Activated CD8-positive, alpha-beta memory T cell treated with anti-CD3 and anti-CD28 coated beads for 1 hour (primary cell): Measurements from ENCODE around the gene RERE.
"Not testable (repeated sequence)": the region's sequence is repeated elsewhere in the genome, so short reads cannot be mapped to it uniquely, and the experiment has no call there.

Source experiments
- DNase-seq, 2 donors: peaks; one replicate each; pipeline ENCODE4 v3.0.0-alpha.2; 2020; ENCODE audit warnings: low read depth in 1 of 2; ENCODE audit errors: extremely low read depth in 1 of 2

Gene RERE

DNA sequence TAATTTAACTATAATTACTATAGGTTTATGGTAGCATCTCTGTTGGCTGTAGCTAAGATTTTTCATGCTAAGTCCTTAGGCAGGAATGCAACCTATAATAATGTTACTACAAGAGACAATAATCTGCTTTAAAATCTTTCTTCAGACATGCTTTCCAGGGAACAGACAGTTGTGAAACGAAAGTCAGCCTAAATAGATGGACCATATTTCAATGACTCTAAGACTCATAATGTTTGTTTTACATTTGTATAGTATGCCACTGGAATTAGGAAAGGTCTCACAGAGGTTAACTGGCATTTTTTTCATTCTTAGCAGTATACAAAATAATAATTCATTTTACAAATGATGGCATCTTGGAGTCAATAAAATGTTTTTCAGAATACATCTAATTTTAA is 8.1 kb downstream of the RERE start:
- no peak for DNase-seq

DNA sequence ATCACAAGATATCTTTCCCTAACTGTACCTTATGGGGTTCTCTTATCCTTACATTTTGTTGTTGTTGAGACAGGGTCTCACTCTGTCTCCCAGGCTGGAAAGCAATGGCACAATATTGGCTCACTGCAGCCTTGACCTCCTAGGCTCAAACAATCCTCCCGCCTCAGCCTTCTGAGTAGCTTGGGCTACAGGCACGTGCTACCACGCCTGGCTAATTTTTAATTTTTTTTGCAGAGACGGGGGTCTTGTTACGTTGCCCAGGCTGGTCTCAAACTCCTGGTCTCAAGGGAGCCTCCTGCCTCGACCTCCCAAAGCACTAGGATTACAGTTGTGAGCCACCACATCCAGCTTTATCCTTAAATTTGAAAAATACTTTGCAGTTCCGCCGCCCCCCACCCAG is 10.4 kb downstream of the RERE start:
- no peak for DNase-seq

- no peak for DNase-seq
Observed at GRCh38 chr1:8800416-8800815, 17.0 kb downstream of the RERE start.

DNA sequence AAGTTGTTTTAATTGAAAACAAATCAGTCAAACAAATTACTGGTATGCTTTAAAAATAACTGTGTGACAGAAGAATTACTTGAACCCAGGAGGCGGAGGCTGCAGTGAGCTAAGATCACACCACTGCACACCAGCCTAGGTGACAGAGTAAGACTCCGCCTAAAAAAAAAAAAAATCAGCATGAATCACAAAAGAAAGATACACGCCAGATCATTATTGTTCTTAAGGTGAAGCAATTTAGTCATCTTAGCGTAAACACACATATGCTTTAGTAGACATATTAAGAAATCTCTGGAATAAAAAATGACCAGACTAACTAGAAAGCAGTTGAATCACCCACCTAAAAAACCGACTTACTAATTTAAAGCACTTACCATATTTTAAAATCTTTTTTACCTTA is 20.2 kb downstream of the RERE start:
- no peak for DNase-seq

DNA sequence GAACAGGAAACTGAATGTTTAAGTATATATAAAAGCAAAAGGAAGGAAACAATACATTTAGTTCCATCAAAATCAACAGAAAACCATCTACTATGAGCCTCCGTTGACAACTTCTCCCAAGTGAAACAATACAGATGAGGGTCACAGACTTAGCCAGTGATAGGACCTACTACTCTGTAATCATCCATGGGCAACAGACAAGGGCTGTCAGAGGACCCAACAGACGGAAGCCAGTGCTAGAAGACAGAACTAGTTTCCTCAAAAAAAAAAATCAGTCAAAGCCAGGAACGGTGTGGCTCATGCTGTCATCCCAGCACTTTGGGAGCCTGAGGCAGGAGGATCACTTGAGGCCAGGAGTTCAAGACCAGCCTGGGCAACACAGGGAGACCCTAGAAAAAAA is 20.6 kb downstream of the RERE start:
- DNase-seq: no peak

DNA sequence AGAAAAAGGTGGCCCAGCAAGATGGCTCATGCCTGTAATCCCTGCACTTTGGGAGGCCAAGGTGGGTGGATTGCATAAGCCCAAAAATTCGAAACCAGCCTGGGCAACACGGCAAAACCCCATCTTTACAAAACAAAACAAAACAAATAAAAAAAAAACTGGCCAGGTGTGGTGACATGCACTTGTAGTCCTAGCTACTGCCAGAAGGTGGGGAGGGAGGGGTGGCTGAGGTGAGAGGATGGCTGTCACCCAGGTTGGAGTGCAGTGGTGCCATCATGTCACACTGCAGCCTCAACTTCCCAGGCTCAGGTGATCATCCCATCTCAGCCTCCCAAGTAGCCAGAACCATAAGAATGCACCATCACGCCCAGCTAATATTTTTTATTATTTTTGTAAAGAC is 22.8 kb downstream of the RERE start:
- DNase-seq: no peak

DNA sequence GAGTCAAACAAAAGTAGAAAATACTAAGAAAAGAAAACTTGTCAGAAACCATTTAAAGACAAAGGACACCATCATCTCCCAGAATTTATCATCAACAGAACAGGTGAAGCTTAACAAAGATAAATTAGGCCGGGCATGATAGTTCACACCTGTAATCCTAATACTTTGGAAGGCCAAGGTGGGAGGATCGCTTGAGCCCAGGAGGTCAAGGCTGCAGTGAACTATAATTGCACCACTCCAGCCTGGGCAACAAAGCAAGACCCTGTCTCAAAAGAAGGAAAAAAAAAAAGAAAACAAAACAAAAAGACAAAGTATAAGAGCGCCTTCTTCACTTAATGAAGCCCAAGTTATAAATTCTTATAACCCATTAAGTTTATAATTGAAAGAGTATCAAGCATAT is 25.6 kb downstream of the RERE start:
- no peak for DNase-seq

DNA sequence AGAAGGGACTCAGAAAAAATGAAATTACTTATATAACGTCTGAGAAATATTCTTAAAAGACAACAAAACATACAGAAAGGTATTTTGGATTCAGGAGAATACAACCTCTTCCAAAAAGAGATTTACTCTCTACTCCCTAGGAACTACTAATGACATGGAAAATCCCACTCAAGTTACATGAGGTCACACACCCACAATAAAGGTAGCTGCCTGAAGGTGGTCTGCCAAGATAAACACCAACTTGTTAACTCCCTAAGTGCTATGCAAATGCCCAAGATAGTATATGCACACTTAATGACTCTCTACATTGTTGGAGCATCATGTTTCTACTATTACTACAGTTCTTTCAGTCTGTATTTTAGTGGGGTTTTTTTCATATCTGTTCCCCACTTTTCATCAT is 26.5 kb downstream of the RERE start:
- DNase-seq: no peak

DNA sequence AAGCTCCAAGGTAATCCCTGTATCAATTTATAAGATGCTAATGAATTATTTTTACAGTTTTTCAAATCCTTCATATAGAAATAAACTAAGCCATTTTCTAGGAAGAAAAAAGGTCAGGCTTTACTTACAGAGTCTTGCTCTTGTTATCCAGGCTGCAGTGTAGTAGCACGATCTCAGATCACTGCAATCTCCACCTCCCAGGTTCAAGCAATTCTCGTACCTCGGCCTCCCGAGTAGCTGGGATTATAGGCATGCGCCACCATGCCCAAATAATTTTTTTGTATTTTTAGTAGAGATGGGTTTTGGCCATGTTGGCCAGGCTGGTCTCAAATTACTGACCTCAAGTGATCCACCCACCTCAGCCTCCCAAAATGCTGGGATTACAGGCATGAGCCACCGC is 27.0 kb downstream of the RERE start:
- DNase-seq: no peak

DNA sequence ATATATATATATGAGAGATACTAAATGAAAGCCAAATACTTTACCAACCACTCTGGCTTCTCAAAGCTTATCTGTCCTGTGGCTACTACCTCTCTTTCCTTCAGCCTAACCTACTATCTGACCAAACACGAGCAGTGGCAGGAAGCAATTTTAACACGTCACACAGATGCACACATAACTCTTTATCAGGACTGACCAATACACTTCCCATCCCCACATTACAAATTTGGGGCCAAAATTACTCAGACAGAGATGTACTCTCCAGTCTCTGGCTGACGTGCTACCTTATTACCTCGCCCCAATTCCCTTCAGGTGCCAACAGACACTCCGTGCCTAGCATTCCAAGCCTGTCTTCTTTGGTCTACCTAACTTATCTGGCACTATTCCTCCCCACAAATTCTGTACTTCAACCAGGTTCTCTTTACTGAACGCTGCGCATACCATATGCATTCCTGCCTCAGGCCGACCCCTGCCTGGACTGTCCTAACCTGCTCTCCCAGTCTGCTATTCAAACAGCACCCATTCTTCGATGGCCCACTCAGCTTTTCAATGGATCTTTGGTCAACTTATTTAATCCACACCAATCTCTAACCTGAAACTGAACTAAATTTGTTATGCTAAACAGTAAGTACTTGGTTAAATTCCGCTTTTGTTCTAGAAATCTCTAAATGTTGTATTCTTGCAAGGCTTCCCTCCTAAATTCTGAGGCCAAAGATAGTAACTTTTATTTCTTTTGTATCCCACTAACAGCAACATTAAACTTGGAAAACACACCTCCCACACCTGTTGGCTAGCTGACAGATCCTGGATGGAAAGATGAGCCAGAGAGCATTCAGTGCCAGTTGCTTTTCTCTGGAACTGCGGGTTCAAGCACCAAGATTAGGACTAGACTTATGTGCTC is 27.9 kb downstream of the RERE start:
- DNase-seq: no peak

DNA sequence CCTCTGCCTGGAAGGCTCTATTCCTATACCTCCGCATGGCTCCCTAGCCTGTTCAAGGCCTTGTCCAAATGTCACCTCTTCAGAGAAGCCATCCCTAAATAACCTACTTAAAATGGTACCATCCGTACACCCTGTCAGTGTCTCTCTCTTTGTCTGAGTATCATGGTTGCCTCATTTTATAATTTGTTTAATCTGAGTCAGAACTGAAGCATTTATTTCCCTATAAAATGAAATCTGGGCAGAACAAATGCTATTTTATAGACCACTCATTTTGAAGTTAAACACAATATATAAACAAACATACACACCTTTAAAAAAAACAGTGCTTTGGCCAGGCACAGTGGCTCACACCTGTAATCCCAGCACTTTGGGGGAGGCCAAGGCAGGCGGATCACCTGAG is 30.2 kb downstream of the RERE start:
- DNase-seq: no peak

DNA sequence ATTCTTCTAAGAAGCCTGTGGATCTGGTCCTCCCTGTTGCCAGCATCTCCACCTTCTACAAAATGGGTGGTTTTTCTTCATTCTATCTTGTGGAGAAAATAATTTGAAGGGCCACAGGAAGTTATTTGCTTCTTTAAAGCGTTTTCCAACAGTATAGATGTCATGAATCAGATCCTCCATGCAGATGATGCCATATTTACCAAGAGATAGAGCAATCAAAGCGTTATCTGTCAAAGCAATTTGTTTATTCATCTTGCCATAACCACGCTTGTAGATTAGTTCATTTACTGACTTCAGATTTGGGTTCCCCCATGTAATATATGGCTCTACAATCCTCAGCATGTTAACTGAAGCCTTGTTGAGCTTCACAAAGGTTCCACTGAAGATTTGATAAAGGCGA is 31.2 kb downstream of the RERE start:
- not testable (repeated sequence) for DNase-seq

DNA sequence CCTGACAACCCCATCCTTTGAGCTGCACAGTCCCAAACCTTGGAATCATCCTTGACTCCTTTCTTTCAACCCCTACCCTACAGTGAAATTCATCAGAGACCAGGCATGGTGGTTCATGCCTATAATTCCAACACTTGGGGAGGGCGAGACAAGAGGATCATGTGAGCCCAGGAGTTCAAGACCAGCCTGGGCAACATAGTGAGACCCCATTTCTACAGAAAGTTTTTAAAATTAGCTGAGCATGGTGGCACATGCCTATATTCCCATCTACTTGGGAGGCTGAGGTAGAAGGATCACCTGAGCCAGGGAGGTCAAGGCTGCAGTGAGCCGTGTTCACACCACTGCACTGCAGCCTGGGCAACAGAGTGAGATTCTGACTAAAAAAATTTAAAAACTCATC is 34.5 kb downstream of the RERE start:
- DNase-seq: no peak

DNA sequence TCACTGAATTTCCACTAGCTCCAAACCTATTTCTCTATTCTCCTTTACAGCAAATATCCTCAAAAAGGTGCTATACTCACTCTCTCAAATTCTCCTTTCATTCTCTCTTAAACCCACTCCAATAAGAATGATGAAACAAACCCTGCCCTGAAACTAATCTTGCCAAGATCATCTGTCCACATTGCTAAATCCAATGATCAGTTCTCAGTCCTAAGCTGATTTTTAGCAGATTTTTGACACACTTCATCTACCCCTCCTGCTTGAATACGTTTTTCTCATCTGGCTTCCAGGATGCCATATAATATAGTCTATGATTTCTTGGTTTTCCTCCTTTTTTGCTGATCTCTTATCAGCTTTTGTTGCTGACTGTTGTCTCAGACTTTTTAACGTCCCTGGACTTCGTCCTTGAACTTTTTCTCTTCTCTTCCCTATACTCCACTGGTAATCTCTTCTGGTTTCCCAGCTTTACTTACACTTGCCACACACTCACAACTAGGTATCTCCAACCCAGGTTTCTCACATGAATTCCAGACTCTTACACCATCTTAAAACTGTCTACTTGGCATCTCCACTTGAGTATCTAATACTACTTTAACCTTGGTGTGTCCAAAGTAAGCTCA is 35.3 kb downstream of the RERE start:
- no peak for DNase-seq

DNA sequence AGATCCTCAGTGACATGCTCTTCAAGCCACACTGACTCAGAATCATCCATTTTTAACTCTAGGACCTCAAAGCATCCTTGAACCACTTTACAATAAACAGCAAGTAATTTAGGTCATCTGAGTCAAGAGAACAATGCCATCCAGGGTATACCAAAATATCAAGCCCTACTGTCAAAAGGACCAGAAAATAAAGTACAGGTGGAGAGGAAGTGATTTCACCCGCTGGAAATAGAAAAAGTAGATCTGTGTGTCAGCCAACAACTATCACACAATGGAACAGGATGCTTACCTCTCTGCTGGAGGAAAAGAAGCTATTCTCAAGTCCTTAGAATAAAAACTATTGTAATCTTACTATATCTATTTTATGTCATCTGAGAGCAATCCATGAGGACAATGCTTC is 37.0 kb downstream of the RERE start:
- no peak for DNase-seq

GRCh38 chr1:8777867-8778266 is 39.6 kb downstream of the RERE start:
- DNase-seq: no peak

DNA sequence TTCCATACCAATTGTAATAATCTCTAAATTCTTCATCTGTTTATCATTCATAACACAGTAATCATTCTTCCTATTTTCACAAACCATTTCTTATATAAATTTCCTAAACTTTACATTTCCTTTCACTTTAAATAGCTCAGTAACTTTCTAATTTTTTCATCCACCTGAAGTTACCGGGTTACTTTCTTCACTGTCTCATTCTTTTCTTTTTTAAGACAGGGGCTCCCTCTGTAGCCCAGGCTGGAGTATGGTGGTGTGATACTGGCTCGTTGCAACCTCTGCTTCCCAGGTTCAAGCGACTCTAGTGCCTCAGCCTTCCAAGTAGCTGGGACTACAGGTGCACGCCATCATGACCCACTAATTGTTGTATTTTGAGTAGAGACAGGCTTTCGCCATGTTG is 41.3 kb downstream of the RERE start:
- no peak for DNase-seq

DNA sequence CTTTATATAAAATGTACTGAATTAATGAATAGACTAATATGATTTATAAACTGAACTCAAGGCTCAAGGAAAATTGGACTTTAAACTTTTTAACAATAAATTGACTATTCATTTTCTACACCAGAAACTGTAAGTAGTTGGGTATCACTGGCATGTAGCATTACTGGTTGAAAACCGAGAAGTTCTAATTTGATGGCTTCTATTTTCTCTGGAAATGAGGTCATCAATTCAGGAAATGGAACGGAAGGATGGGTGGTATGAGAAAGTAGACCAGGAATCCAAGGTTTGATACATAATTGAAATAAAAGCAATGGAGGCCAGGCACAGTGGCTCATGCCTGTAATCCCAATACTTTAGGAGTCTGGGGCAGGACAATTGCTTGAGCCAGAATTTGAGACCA is 50.4 kb downstream of the RERE start:
- no peak for DNase-seq

GRCh38 chr1:8765198-8765597 is 52.2 kb downstream of the RERE start:
- DNase-seq: no peak

DNA sequence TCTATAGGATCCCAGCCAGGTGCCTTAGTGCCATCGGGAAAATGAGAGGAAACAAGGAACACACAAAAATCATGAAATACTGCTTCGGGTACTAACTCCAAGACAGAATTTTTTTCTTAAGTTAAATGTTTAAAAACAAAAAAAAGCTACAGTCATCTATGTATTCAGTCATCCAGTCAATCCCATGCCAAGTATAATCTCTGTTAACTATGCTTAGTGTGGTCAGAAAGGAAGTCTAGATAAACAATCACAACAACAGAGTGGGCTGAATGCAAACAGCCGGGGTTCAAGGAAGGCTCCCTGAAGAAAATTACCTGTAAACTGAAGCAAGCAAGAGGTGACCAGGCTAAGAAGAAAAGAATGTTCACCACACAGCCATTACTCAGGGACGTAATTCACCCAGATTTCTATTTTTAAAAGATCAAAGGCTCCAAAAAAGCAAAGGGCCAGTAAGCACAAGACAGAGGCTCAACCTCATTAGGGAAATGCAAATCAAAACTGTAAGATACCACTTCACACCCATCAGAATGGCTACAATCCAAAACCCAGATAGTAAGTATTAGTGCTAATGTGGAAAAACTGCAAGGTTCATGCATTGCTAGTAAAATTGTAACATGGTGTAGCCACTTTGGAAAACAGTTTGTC is 53.0 kb downstream of the RERE start:
- DNase-seq: no peak

GRCh38 chr1:8763888-8764287 is 53.6 kb downstream of the RERE start:
- DNase-seq: no peak

- DNase-seq: no peak
Observed at GRCh38 chr1:8754993-8755392, 62.4 kb downstream of the RERE start.
